ENCODE measurements around the gene UBALD2. TPM values are rescaled to one million over a fixed set of nuclear protein-coding genes. Genes with fewer than 3 reads are reported as not detected.
"Not testable (repeated sequence)": the region's sequence is repeated elsewhere in the genome, so short reads cannot be mapped to it uniquely, and the experiment has no call there.

UBALD2 gene
- total RNA-seq, 1 donor from 2014 or later: 184 TPM

DNA sequence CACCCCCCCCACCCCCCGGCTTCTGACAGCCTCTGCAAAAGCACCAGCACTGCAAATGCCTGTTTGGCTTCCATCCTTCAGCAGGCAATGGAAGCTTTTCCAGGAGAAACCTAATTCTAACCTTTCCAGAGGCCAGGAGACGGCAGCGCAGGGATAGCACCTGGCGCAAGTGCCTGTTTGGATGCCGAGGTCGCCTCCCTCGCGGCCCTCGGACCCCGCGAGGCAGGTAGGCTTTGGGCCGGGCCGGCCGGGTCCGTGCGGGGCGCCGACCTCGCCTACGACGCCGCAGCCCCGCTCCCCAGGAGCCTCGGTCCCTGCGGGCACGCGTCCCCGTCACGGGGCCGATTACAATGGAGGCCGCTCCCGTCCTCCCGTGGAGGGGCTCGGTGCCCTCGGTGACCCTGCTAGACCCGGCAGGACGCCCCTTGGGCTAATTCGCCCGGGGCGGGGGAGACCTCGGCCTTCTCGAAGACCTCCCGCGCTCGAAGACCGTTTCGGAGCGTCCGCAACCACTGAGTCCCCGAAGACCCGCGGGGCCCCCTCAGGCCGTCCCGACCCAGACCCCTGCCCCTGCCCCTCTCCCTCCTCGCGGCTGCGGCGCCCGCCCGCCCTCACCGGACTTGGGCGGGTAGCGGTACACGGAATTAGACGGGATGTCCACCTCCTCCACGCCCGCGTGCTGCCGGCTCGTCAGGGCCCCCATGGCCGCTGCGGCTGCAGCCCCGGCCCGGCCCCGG, 25.4 kb upstream of the UBALD2 start:
- intact Hi-C loops (cut with micrococcal nuclease): loop anchor here (1.0 to 2.0 kb wide), 2 partner anchors 25 to 31 kb away; no protein-coding TSS in a partner anchor
- peak overlapping the region; percentile 77 for H3K27ac Mint-ChIP-seq
- H3K4me1 Mint-ChIP-seq: peaks cover 54% of the 10 kb centered on the region
- no peaks in the 10 kb centered on the region for H3K27me3 Mint-ChIP-seq
- H3K36me3 Mint-ChIP-seq (ENCODE audit: low read depth): peaks cover 23% of the 10 kb centered on the region
- peak overlapping the region; percentile 87 for H3K4me3 Mint-ChIP-seq
- H3K9me3 Mint-ChIP-seq: peaks cover 3% of the 10 kb centered on the region
- DNase-seq: peak; percentile 72

DNA sequence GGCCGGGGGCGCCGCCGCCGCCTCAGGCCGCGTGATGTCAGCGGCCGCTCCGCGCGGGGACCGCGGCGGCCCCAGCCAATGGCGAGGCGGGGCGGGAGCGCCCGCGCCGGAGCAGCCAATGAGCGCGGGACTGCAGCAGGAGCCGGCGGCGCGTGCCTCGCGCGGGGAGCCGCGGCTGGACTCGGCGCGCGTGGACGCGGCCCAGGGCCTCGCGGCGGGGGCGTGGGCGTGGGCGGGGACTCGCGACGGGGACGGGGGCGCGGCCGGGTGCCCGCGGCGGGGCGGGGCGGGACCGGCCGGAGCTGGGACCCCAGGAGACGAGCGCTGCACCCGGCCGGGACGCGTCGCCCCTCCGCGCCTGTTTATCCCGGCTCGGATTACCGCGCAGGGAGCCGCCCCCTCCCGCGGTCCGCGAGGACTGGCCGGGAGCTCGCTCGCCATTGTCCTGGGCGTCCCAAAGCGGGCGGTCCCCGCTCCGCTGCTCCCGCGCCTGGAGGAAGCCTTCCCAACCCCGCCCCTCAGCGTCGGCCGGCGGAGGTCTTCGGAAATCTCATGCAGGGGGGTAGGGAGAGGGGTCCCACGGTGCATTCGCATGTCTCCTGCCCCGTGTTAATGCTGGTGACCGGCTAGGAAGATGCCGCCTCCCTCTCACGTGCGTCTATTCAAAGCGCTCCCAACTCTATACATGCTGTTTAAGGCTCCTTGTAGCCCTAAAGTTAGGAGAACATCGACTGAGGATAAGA, 24.5 kb upstream of the UBALD2 start, which contains the start of gene RNF157:
Gene RNF157, minus strand, starts transcription at position 33 of the 743 bp plus-strand sequence. CDS start 253 bp downstream, outside the sequence.
- Mint-ChIP-seq H3K9me3 (peaks cover 3% of the 10 kb centered on the region), H3K4me1 (peaks cover 57% of the 10 kb centered on the region), H3K4me3 (peak within 1 kb of the TSS; percentile 94), H3K27me3 (no peaks in the 10 kb centered on the region), H3K36me3 (ENCODE audit: low read depth) (peaks cover 23% of the 10 kb centered on the region), H3K27ac (peak within 1 kb of the TSS; percentile 90)
- intact Hi-C loops (cut with micrococcal nuclease): loop anchor here (1.0 kb wide), 1 partner anchor 24 kb away; no protein-coding TSS in a partner anchor
- peak; percentile 94 for DNase-seq

DNA sequence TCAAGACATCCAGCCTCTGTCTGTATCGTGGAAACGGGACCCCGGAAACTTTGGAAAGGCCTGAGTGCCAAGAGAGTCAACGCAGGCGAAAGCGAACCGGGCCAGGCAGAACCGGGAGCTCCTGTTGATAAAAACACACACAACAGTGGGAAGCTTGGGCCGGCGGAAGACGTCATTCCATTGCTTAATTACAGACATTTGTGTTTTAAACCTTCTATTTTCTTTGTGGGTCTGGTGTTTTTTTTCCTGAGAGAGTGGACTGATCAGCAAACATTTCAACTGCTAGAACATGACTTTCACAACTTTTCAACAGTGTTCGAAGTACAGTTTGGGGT, 24.0 kb upstream of the UBALD2 start:
- H3K4me1 Mint-ChIP-seq: peaks cover 62% of the 10 kb centered on the region
- DNase-seq: no peak
- intact Hi-C loops (cut with micrococcal nuclease): no loop called here
- H3K27me3 Mint-ChIP-seq: no peaks in the 10 kb centered on the region
- H3K9me3 Mint-ChIP-seq: peaks cover 3% of the 10 kb centered on the region
- peak overlapping the region; percentile 94 for H3K4me3 Mint-ChIP-seq
- peak overlapping the region; percentile 90 for H3K27ac Mint-ChIP-seq
- peaks cover 22% of the 10 kb centered on the region for H3K36me3 Mint-ChIP-seq (ENCODE audit: low read depth)

GRCh38 chr17:76241691-76242255, 23.4 kb upstream of the UBALD2 start:
- Mint-ChIP-seq H3K36me3 (ENCODE audit: low read depth) (peaks cover 19% of the 10 kb centered on the region), H3K9me3 (peaks cover under 1% of the 10 kb centered on the region), H3K27ac (peak overlapping the region; percentile 90), H3K27me3 (no peaks in the 10 kb centered on the region), H3K4me3 (peak overlapping the region; percentile 94), H3K4me1 (peaks cover 68% of the 10 kb centered on the region)
- intact Hi-C loops (cut with micrococcal nuclease): no loop called here
- DNase-seq: no peak

DNA sequence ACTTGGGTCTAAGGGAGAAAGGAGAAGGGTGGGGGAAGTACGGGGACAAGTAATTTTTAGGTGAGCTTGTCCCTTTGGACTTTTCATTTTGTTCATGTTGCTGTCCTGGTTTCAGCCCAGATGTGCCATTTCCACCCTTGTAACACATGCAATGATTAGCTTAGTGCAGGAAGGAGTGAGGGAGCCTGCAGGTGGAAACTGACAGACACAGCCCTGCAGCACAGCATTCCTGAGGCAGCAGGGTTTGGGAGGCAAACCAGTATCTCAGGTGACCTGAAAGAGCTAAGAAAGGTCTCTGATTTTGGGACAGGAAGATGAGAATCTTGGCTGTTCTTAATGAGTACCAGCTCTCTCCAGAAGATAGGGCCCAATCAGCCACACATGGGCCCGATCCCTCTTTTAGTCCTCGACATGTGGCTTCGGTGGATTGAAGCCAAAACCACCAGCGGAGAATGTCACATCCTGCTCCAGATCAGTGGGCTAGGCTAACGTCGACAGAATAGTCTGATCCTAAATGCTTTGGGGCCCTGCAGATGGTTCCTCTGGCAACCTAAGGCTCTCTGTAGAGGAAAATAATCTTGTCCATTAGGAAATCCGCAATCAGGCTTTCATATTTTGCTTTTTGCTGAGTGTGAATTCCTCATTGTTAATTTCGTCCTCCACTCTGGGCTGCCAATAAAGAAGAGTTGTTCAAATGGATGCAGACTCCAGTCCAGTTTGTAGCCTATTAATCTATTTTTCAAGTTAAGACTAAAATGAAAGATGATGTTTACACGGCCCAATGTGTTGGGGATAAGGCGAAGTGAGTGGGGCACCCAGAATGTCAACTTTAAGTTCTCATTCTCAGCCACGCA, 21.1 kb upstream of the UBALD2 start:
- Mint-ChIP-seq H3K36me3 (ENCODE audit: low read depth) (peaks cover 5% of the 10 kb centered on the region), H3K9me3 (no peaks in the 10 kb centered on the region), H3K4me3 (no peak overlapping the region), H3K27me3 (no peaks in the 10 kb centered on the region), H3K27ac (peak overlapping the region; percentile 53), H3K4me1 (peaks cover 69% of the 10 kb centered on the region)
- no peak for DNase-seq
- intact Hi-C loops (cut with micrococcal nuclease): no loop called here

GRCh38 chr17:76244721-76245120, 20.4 kb upstream of the UBALD2 start:
- intact Hi-C loops (cut with micrococcal nuclease); DNase-seq; H3K36me3 Mint-ChIP-seq (ENCODE audit: low read depth); H3K4me3 Mint-ChIP-seq; H3K27me3 Mint-ChIP-seq; H3K9me3 Mint-ChIP-seq: not testable (repeated sequence)
- H3K4me1 Mint-ChIP-seq: peaks cover 68% of the 10 kb centered on the region
- H3K27ac Mint-ChIP-seq: peak overlapping the region; percentile 77

- H3K27ac Mint-ChIP-seq: peak overlapping the region; percentile 83
- intact Hi-C loops (cut with micrococcal nuclease): loop anchor here (1.0 to 2.0 kb wide), 3 partner anchors 18 to 54 kb away; no protein-coding TSS in a partner anchor
- no peaks in the 10 kb centered on the region for H3K27me3 Mint-ChIP-seq
- H3K36me3 Mint-ChIP-seq (ENCODE audit: low read depth): no peaks in the 10 kb centered on the region
- peak; percentile 94 for DNase-seq
- peaks cover 69% of the 10 kb centered on the region for H3K4me1 Mint-ChIP-seq
- no peaks in the 10 kb centered on the region for H3K9me3 Mint-ChIP-seq
- H3K4me3 Mint-ChIP-seq: peak overlapping the region; percentile 75
Measured at GRCh38 chr17:76246080-76247066, 18.8 kb upstream of the UBALD2 start.

- no peaks in the 10 kb centered on the region for H3K27me3 Mint-ChIP-seq
- peaks cover 1% of the 10 kb centered on the region for H3K36me3 Mint-ChIP-seq (ENCODE audit: low read depth)
- peaks cover 71% of the 10 kb centered on the region for H3K4me1 Mint-ChIP-seq
- H3K4me3 Mint-ChIP-seq: no peak overlapping the region
- intact Hi-C loops (cut with micrococcal nuclease): loop anchor here (2.0 kb wide), 1 partner anchor 25 kb away; no protein-coding TSS in a partner anchor
- H3K9me3 Mint-ChIP-seq: no peaks in the 10 kb centered on the region
- peak overlapping the region; percentile 43 for H3K27ac Mint-ChIP-seq
- DNase-seq: no peak
Measured at GRCh38 chr17:76247304-76247703, 17.8 kb upstream of the UBALD2 start.

DNA sequence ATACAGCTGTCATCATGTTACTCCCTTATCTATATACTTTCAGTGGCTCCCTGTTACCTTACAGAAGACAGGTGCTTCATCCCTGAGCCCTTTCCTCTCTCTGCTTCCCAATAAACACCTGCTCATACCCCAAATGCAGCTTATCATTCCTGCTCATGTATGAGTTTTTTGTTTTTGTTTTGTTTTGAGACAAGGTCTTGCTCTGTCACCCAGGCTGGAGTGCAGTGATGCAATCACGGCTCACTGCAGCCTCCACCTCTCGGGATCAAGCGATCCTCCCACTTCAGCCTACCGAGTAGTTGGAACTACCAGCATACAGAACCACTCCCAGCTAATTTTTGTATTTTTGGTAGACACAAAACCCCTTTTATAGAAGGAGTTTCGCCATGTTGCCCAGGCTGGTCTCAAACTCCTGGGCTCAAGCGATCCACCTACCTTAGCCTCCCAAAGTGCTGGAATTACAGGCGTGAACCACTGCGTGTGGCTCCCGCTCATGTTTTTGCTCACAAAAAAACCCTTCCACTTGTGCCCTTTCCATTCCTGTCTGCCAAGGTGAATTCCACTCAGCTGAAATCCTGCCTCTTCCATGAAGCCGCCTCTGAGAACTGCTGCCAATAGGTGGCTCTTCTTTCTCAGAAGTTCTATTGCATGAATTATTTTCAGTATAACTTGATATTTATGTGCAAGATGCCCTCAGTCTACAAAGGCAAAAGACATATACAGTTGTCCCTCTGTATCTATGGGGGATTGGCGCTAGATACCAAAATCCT, 16.9 kb upstream of the UBALD2 start:
- H3K27ac Mint-ChIP-seq: peak overlapping the region; percentile 48
- H3K9me3 Mint-ChIP-seq: no peaks in the 10 kb centered on the region
- no peaks in the 10 kb centered on the region for H3K27me3 Mint-ChIP-seq
- H3K36me3 Mint-ChIP-seq (ENCODE audit: low read depth): peaks cover 1% of the 10 kb centered on the region
- peak; percentile 59 for DNase-seq
- intact Hi-C loops (cut with micrococcal nuclease): no loop called here
- H3K4me3 Mint-ChIP-seq: peak overlapping the region; percentile 5
- H3K4me1 Mint-ChIP-seq: peaks cover 71% of the 10 kb centered on the region

- peaks cover 63% of the 10 kb centered on the region for H3K4me1 Mint-ChIP-seq
- H3K36me3 Mint-ChIP-seq (ENCODE audit: low read depth): peaks cover 1% of the 10 kb centered on the region
- no peak for DNase-seq
Measured at GRCh38 chr17:76250141-76250540, 15.0 kb upstream of the UBALD2 start.

DNA sequence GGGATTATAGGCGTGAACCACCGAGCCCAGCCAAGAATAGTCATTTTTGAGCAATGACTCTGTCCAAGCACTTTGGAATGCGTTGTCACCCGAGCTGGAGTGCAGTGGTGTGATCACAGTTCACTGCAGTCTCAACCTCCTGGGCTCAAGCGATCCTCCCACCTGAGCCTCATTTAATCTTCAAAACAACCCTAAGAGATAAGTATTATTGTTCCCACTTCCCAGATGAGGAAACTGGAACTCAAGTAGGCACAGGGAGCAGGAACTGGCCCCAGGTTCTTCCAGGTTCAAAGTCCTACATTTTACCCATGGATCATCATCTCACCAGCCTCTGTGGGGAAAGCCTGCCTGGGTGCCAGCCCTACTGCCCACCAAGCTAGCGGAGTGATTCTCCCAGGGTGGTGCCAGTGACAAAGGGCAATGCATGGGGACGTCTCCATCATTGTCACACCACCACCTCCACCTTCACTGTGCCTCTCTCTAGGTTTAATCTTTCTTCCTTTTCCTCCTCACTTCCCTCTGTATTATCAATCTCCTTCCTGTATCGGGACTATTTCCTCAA, 13.6 kb upstream of the UBALD2 start:
- H3K27ac Mint-ChIP-seq: peak overlapping the region; percentile 87
- intact Hi-C loops (cut with micrococcal nuclease): no loop called here
- DNase-seq: peak; percentile 56
- H3K36me3 Mint-ChIP-seq (ENCODE audit: low read depth): peaks cover 1% of the 10 kb centered on the region
- H3K4me3 Mint-ChIP-seq: peak overlapping the region; percentile 71
- H3K9me3 Mint-ChIP-seq: no peaks in the 10 kb centered on the region
- peaks cover 65% of the 10 kb centered on the region for H3K4me1 Mint-ChIP-seq
- H3K27me3 Mint-ChIP-seq: no peaks in the 10 kb centered on the region

More at GRCh38 chr17:76250141-76250540, 15.0 kb upstream of the UBALD2 start:
- Mint-ChIP-seq H3K27ac (no peak overlapping the region), H3K9me3 (no peaks in the 10 kb centered on the region), H3K27me3 (no peaks in the 10 kb centered on the region), H3K4me3 (no peak overlapping the region)
- intact Hi-C loops (cut with micrococcal nuclease): no loop called here
